H9 (cell line): Measurements from ENCODE around the gene TOR1A. TPM values are rescaled to one million over a fixed set of nuclear protein-coding genes. Genes with fewer than 3 reads are reported as not detected.

Experiments used
- DNase-seq: peaks from one replicate; pipeline ENCODE4 v3.0.0-alpha.2; 2017
- H2AFZ ChIP-seq: one replicate; pipeline ENCODE4 v1.6.1; 2013; ENCODE audit warnings: mild to moderate bottlenecking, low read length, control low read depth, moderate library complexity
- H2AK5ac ChIP-seq: 2 replicates; pipeline ENCODE4 v1.6.1; 2013; ENCODE audit warnings: low read length, control low read depth, mixed read lengths; ENCODE audit not compliant: insufficient read length
- H2BK120ac ChIP-seq: one replicate; pipeline ENCODE4 v1.6.1; 2013; ENCODE audit warnings: low read depth, mild to moderate bottlenecking, low read length, control low read depth, inconsistent platforms; ENCODE audit not compliant: poor library complexity, severe bottlenecking
- H2BK12ac ChIP-seq: 2 replicates; pipeline ENCODE4 v1.6.1; 2013; ENCODE audit warnings: low read length, control low read depth, mixed read lengths, low read depth; ENCODE audit not compliant: insufficient read length
- H2BK15ac ChIP-seq: 2 replicates; pipeline ENCODE4 v1.6.1; 2013; ENCODE audit warnings: low read depth, low read length, control low read depth
- H2BK20ac ChIP-seq: one replicate; pipeline ENCODE4 v1.6.1; 2013; ENCODE audit warnings: low read depth, mild to moderate bottlenecking, low read length, control low read depth, inconsistent platforms; ENCODE audit not compliant: poor library complexity, severe bottlenecking
- H2BK5ac ChIP-seq: 2 replicates; pipeline ENCODE4 v1.6.1; 2013; ENCODE audit warnings: low read length, control low read depth, mixed read lengths; ENCODE audit not compliant: insufficient read length
- H3K14ac ChIP-seq: 2 replicates; pipeline ENCODE4 v1.6.1; 2013; ENCODE audit warnings: low read length, control low read depth; ENCODE audit not compliant: insufficient read depth
- H3K18ac ChIP-seq: 2 replicates; pipeline ENCODE4 v1.6.1; 2013; ENCODE audit warnings: low read depth, mild to moderate bottlenecking, mixed read lengths, low read length, control low read depth; ENCODE audit not compliant: insufficient read length
- H3K23ac ChIP-seq: 2 replicates; pipeline ENCODE4 v1.6.1; 2013; ENCODE audit warnings: low read length, control low read depth, mixed read lengths, low read depth; ENCODE audit not compliant: insufficient read length
- H3K23me2 ChIP-seq: 2 replicates; pipeline ENCODE4 v1.6.1; 2013; ENCODE audit warnings: low read depth, mild to moderate bottlenecking, mixed read lengths, low read length, control low read depth; ENCODE audit not compliant: insufficient read length, poor library complexity, severe bottlenecking
- H3K27ac ChIP-seq: 2 replicates; pipeline ENCODE4 v1.5.1; 2013; ENCODE audit warnings: low read length, control low read depth, mixed read lengths, low read depth; ENCODE audit not compliant: insufficient read length
- H3K27me3 ChIP-seq: 2 replicates; pipeline ENCODE4 v1.6.1; 2013; ENCODE audit warnings: low read length, control low read depth, inconsistent platforms; ENCODE audit not compliant: insufficient read depth
- H3K4ac ChIP-seq: 2 replicates; pipeline ENCODE4 v1.6.1; 2013; ENCODE audit warnings: low read depth, mild to moderate bottlenecking, control low read depth, inconsistent platforms, low read length, moderate library complexity
- H3K4me1 ChIP-seq: 2 replicates; pipeline ENCODE4 v1.6.1; 2013; ENCODE audit warnings: low read length, control low read depth, inconsistent platforms; ENCODE audit not compliant: insufficient read depth
- H3K4me2 ChIP-seq: 2 replicates; pipeline ENCODE4 v1.6.1; 2013; ENCODE audit warnings: low read length, control low read depth, mixed read lengths; ENCODE audit not compliant: insufficient read length, insufficient read depth
- H3K56ac ChIP-seq: 2 replicates; pipeline ENCODE4 v1.6.1; 2013; ENCODE audit warnings: low read depth, mild to moderate bottlenecking, mixed read lengths, low read length, control low read depth; ENCODE audit not compliant: insufficient read length
- H3K79me1 ChIP-seq: 2 replicates; pipeline ENCODE4 v1.6.1; 2013; ENCODE audit warnings: low read depth, mild to moderate bottlenecking, moderate library complexity, low read length, control low read depth, inconsistent platforms; ENCODE audit not compliant: insufficient read depth, poor library complexity, severe bottlenecking
- H3K79me2 ChIP-seq: 2 replicates; pipeline ENCODE4 v1.6.1; 2013; ENCODE audit warnings: low read length, control low read depth, inconsistent platforms; ENCODE audit not compliant: insufficient read depth
- H3K9ac ChIP-seq: 2 replicates; pipeline ENCODE4 v1.6.1; 2013; ENCODE audit warnings: low read length, control low read depth, mixed read lengths; ENCODE audit not compliant: insufficient read length; ENCODE audit errors: extremely low read depth
- H3K9me3 ChIP-seq: one replicate; pipeline ENCODE4 v1.6.1; 2013; ENCODE audit warnings: low read depth, low read length, inconsistent platforms; ENCODE audit not compliant: control insufficient read depth
- H3T11ph ChIP-seq: one replicate; pipeline ENCODE4 v1.6.1; 2013; ENCODE audit warnings: mild to moderate bottlenecking, low read length, control low read depth, inconsistent platforms
- H4K20me1 ChIP-seq: one replicate; pipeline ENCODE4 v1.6.1; 2013; ENCODE audit not compliant: control insufficient read depth, insufficient read length, insufficient read depth
- H4K5ac ChIP-seq: 2 replicates; pipeline ENCODE4 v1.6.1; 2013; ENCODE audit warnings: low read depth, mild to moderate bottlenecking, mixed read lengths, low read length, control low read depth; ENCODE audit not compliant: insufficient read length
- H4K8ac ChIP-seq: replicated peaks from 2 replicates; pipeline ENCODE4 v1.6.1; 2013; ENCODE audit warnings: low read length, control low read depth, mixed read lengths, low read depth; ENCODE audit not compliant: insufficient read length
- H4K91ac ChIP-seq: 2 replicates; pipeline ENCODE4 v1.6.1; 2013; ENCODE audit warnings: low read depth, mild to moderate bottlenecking, moderate library complexity, mixed read lengths, low read length, control low read depth; ENCODE audit not compliant: insufficient read length
- H3K27ac Mint-ChIP-seq, 3 experiments: 2 replicates in 2 of 3; 3 replicates in 1 of 3; pipeline ENCODE4 v1.8.0; 2020 to 2021; ENCODE audit warnings: mixed read lengths in 3 of 3, mild to moderate bottlenecking in 1 of 3, moderate library complexity in 1 of 3
- H3K27me3 Mint-ChIP-seq: 2 replicates; pipeline ENCODE4 v1.8.0; 2021; ENCODE audit warnings: low read depth, mild to moderate bottlenecking, moderate library complexity, mixed read lengths
- H3K36me3 Mint-ChIP-seq, 3 experiments: 2 replicates in 2 of 3; 3 replicates in 1 of 3; pipeline ENCODE4 v1.8.0; 2020 to 2021; ENCODE audit warnings: low read depth in 3 of 3, mixed read lengths in 3 of 3; ENCODE audit not compliant: insufficient read depth in 1 of 3
- H3K4me1 Mint-ChIP-seq, 2 experiments: 2 replicates each; pipeline ENCODE4 v1.8.0; 2020; ENCODE audit warnings: mixed read lengths in 2 of 2
- H3K4me3 Mint-ChIP-seq, 2 experiments: 2 replicates in 1 of 2; 3 replicates in 1 of 2; pipeline ENCODE4 v1.8.0; 2020 to 2021; ENCODE audit warnings: mild to moderate bottlenecking in 2 of 2, mixed read lengths in 2 of 2, moderate library complexity in 1 of 2
- H3K9me3 Mint-ChIP-seq, 2 experiments: 2 replicates in 1 of 2; 3 replicates in 1 of 2; pipeline ENCODE4 v1.8.0; 2020; ENCODE audit warnings: mild to moderate bottlenecking in 2 of 2, mixed read lengths in 2 of 2, moderate library complexity in 1 of 2
- CTCF ChIP-seq: fragments of 200-600 bp; sonication (generic); conservative IDR thresholded peaks from 3 replicates; pipeline ENCODE4 v1.8.0; 2021; ENCODE audit warnings: antibody characterized with exemption, mild to moderate bottlenecking
- WGBS: extraction: QIAGEN DNeasy Blood & Tissue Kit; methylation state at CpG from one replicate; pipeline ENCODE4 v1.1.7; 2013; ENCODE audit warnings: missing lambda C conversion rate, low lambda C conversion rate, mixed read lengths; ENCODE audit not compliant: insufficient read length; ENCODE audit errors: extremely low coverage; 5-methylcytosine and 5-hydroxymethylcytosine counted together
- total RNA-seq: library from RNA; stranded (reverse); gene quantifications from 2 replicates; pipeline ENCODE4 v1.2.1, GENCODE V29; 2021

Gene TOR1A
- total RNA-seq, 1 experiment from 2014 or later: 60.1 TPM

GRCh38 chr9:129775448-129775798 lies 48.5 kb downstream of the TOR1A start:
- no peak for DNase-seq
- no peaks in the 10 kb centered on the region for H3K27me3 ChIP-seq
- H3K4ac ChIP-seq: no peak overlapping the region
- no peak overlapping the region for H4K5ac ChIP-seq
- no peak overlapping the region for H4K8ac ChIP-seq
- H3K4me1 ChIP-seq: no peaks in the 10 kb centered on the region
- H2BK20ac ChIP-seq: no peak overlapping the region
- H2AFZ ChIP-seq: no peak overlapping the region
- no peak overlapping the region for H3K56ac ChIP-seq
- H3K79me1 ChIP-seq: no peaks in the 10 kb centered on the region
- H3K9ac ChIP-seq: no peak overlapping the region
- no peak overlapping the region for H3T11ph ChIP-seq
- no peak overlapping the region for H3K14ac ChIP-seq
- H4K20me1 ChIP-seq: peaks cover 2% of the 10 kb centered on the region
- no peaks in the 10 kb centered on the region for H3K23me2 ChIP-seq
- no peak overlapping the region for H2BK12ac ChIP-seq
- no peak overlapping the region for H4K91ac ChIP-seq
- H2BK15ac ChIP-seq: no peak overlapping the region
- no peak overlapping the region for H3K23ac ChIP-seq
- H3K27ac ChIP-seq: no peak overlapping the region
- no peaks in the 10 kb centered on the region for H3K9me3 ChIP-seq
- no peak for TF ChIP-seq CTCF
- no peak overlapping the region for H2AK5ac ChIP-seq
- no peaks in the 10 kb centered on the region for H3K36me3 Mint-ChIP-seq
- H3K4me3 Mint-ChIP-seq: no peak overlapping the region
- H2BK120ac ChIP-seq: no peak overlapping the region
- no peak overlapping the region for H3K27ac Mint-ChIP-seq
- no CpG with 5 or more reads among the region's 2 CpGs for WGBS
- no peak overlapping the region for H2BK5ac ChIP-seq
- no peak overlapping the region for H3K18ac ChIP-seq
- H3K9me3 Mint-ChIP-seq: no peaks in the 10 kb centered on the region
- H3K79me2 ChIP-seq: no peaks in the 10 kb centered on the region
- H3K4me1 Mint-ChIP-seq: peaks cover 10 to 12% of the 10 kb centered on the region in 2 experiments
- H3K27me3 Mint-ChIP-seq: peaks cover 18% of the 10 kb centered on the region
- H3K4me2 ChIP-seq: no peak overlapping the region
